GM12891 (cell line): ENCODE measurements around the gene ABCA2.

Experiments
- DNase-seq: peaks from one replicate; pipeline ENCODE4 v3.0.0; 2011; ENCODE audit warnings: low spot score; ENCODE audit not compliant: insufficient read length
- FAIRE-seq: peaks from 2 replicates; lab custom pipeline; 2011; peaks lifted over from hg19 to GRCh38; lab: Jason Lieb, UNC
- PAX5 ChIP-seq: IDR thresholded peaks from 2 replicates; pipeline ENCODE4 v1.6.1; 2011; ENCODE audit warnings: low read length, moderate library complexity, mild to moderate bottlenecking; ENCODE audit not compliant: insufficient read depth, severe bottlenecking
- POLR2A ChIP-seq: IDR thresholded peaks from 2 replicates; pipeline ENCODE4 v1.6.1; 2011; ENCODE audit warnings: low read depth, low read length, control low read depth
- POLR2AphosphoS5 ChIP-seq: IDR thresholded peaks from 2 replicates; pipeline ENCODE4 v1.6.1; 2011; ENCODE audit warnings: low read depth, low read length, control low read depth
- POU2F2 ChIP-seq: IDR thresholded peaks from 2 replicates; pipeline ENCODE4 v1.6.1; 2011; ENCODE audit warnings: low read depth, mild to moderate bottlenecking, control low read depth, low read length, moderate library complexity
- SPI1 ChIP-seq: IDR thresholded peaks from 2 replicates; pipeline ENCODE4 v1.6.1; 2011; ENCODE audit warnings: low read depth, low read length, control low read depth
- TAF1 ChIP-seq: IDR thresholded peaks from 2 replicates; pipeline ENCODE4 v1.6.1; 2011; ENCODE audit warnings: low read depth, low read length, control low read depth

The ABCA2 gene

GRCh38 chr9:136960212-136960937 lies 67.7 kb downstream of the ABCA2 start:
- FAIRE-seq (no peak), DNase-seq (no peak)
- no peak for TF ChIP-seq POLR2AphosphoS5
- TF ChIP-seq POLR2A, result no peak
- TF ChIP-seq POU2F2, result no peak
- TF ChIP-seq SPI1, result no peak
- TF ChIP-seq TAF1, result no peak
- TF ChIP-seq PAX5, result no peak

DNA sequence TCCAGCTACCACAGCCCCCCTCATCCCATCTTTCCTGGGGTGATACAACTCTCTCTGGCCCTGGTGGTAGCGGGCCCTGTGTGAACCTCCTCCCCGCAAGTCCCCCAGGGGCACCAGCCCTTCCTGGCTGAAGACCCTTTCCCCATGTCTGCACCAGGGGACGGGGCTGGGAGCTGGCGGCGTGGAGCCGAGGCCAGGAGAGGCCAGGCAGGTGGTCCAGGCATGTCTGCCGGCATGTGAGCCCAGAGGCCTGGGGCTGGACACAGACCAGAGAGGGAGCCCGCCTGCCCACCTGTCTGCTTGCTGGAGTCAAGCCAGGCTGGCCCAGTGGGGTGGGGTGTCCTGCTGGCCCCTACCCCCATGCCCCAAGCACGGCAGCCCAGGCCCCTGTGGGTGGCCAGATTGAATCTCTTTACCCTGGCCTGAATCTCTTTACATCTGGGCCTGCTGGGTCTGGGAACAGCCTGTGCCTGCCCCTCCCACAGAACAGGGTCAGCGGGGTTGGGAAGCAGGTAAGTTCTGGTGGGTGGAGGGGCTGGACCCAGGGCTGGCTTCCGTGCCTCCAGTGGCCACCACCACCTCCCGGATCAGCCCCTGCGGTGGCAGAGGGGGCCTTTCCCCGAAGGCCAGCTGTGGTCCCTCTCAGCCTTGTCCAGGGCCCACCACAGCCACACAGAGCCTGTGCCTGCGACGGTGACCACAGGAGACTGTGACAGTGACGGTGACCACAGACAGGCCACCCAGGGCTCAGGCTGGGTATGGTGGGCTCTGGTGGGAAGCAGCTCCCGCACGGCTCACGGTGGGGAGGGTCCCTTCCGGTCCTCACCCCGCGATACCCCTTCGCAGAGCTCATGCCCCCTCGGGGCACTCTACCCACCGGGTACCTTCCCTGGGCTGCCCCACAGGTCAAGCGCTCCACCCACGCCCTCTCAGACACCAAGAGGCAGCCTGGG lies 68.9 kb downstream of the ABCA2 start:
- no peak for TF ChIP-seq PAX5
- TF ChIP-seq SPI1, result no peak
- no peak for TF ChIP-seq POLR2AphosphoS5
- no peak for TF ChIP-seq TAF1
- TF ChIP-seq POU2F2, result no peak
- TF ChIP-seq POLR2A, result no peak
- DNase-seq (no peak), FAIRE-seq (no peak)

- DNase-seq, result no peak
- no peak for TF ChIP-seq SPI1
- no peak for TF ChIP-seq PAX5
- TF ChIP-seq TAF1, result no peak
- TF ChIP-seq POLR2A, result no peak
- no peak for TF ChIP-seq POU2F2
- TF ChIP-seq POLR2AphosphoS5, result no peak
- no peak for FAIRE-seq
Observed at GRCh38 chr9:136958473-136958872, 69.6 kb downstream of the ABCA2 start.

GRCh38 chr9:136957901-136958300 lies 70.1 kb downstream of the ABCA2 start:
- TF ChIP-seq PAX5, result no peak
- no peak for TF ChIP-seq SPI1
- no peak for TF ChIP-seq POU2F2
- TF ChIP-seq POLR2AphosphoS5, result no peak
- TF ChIP-seq TAF1, result no peak
- no peak for TF ChIP-seq POLR2A
- no peak for FAIRE-seq
- DNase-seq, result no peak

GRCh38 chr9:136957461-136957860 lies 70.6 kb downstream of the ABCA2 start:
- DNase-seq, result no peak
- FAIRE-seq, result no peak
- TF ChIP-seq TAF1 (no peak), POLR2AphosphoS5 (no peak)
